PFSK-1 (cell line): ENCODE results near the gene MFAP3.
A peak's percentile ranks its signal among the peaks of the same experiment; 100 is the strongest.

Experiments
- FOXP2 ChIP-seq: optimal IDR thresholded peaks from 2 replicates; pipeline ENCODE3; 2011; ENCODE audit warnings: borderline replicate concordance, control low read depth, inconsistent platforms; ENCODE audit not compliant: insufficient read depth; ENCODE audit errors: extremely low read length, extremely low read depth
- POLR2AphosphoS5 ChIP-seq: IDR thresholded peaks from 2 replicates; pipeline ENCODE4 v1.6.1; 2012; ENCODE audit warnings: low read depth, mild to moderate bottlenecking, control low read depth, low read length, moderate library complexity
- REST ChIP-seq, 2 experiments: IDR thresholded peaks; 2 replicates each; pipeline versions ENCODE4 v1.6.1 to v1.8.0; 2011 to 2012; ENCODE audit warnings: low read depth in 2 of 2, low read length in 2 of 2, control low read depth in 1 of 2, inconsistent platforms in 1 of 2, mild to moderate bottlenecking in 1 of 2, moderate library complexity in 1 of 2; ENCODE audit not compliant: insufficient read depth in 1 of 2
- SIN3A ChIP-seq: IDR thresholded peaks from 2 replicates; pipeline ENCODE4 v1.6.1; 2012; ENCODE audit warnings: mild to moderate bottlenecking, low read length, moderate library complexity, borderline replicate concordance; ENCODE audit not compliant: insufficient read depth
- TAF1 ChIP-seq: IDR thresholded peaks from 2 replicates; pipeline ENCODE4 v1.6.1; 2012; ENCODE audit warnings: low read length, control low read depth, borderline replicate concordance; ENCODE audit not compliant: insufficient read depth

GRCh38 chr5:154038707-154039457, at the start of gene MFAP3, which contains the start of gene FAM114A2:
- TF ChIP-seq REST (IDR thresholded peaks at IDR 0.05; ENCODE audit: insufficient read depth in 1 of 2, low read depth in 2 of 2, low read length in 2 of 2) (0 out of 4 replicates have a peak, but pooled peaks of 1 of the 2 experiments have one; percentile 43), TAF1 (peak; percentile 80), POLR2AphosphoS5 (peak; percentile 95), SIN3A (peak; percentile 51; the same call in 1 of the 2 replicates), FOXP2 (peak; percentile 74)
